ENCODE measurements around the gene WASHC3.

Gene WASHC3

GRCh38 chr12:101966496-101966895 is 95.3 kb downstream of the WASHC3 start:
- DNase-seq = peak; percentile 7

- no peak for DNase-seq
Measured at GRCh38 chr12:101963697-101964096, 98.1 kb downstream of the WASHC3 start.
